GM13977 (cell line): ENCODE results near the gene LRRFIP2.
"Not testable (repeated sequence)": the region's sequence is repeated elsewhere in the genome, so short reads cannot be mapped to it uniquely, and the experiment has no call there.

Source experiments
- DNase-seq: peaks from one replicate; pipeline ENCODE4 v3.0.0; 2012; ENCODE audit warnings: low spot score
- CTCF ChIP-seq: IDR thresholded peaks from 2 replicates; pipeline ENCODE4 v1.5.1; 2012; ENCODE audit warnings: mild to moderate bottlenecking, control low read depth; ENCODE audit not compliant: insufficient read depth; ENCODE audit errors: extremely low read depth, missing control alignments
- in situ Hi-C: fragments of 300-500 bp; cut with MboI; formaldehyde crosslinking; loops from one replicate; pipeline ENCODE4 v1.12.0; 2022; ENCODE audit warnings: low sequenced_read_pairs, low pct_unique_long_range_greater_than_20kb, mixed read lengths, inconsistent platforms; ENCODE audit not compliant: unreplicated experiment

LRRFIP2 gene

DNA sequence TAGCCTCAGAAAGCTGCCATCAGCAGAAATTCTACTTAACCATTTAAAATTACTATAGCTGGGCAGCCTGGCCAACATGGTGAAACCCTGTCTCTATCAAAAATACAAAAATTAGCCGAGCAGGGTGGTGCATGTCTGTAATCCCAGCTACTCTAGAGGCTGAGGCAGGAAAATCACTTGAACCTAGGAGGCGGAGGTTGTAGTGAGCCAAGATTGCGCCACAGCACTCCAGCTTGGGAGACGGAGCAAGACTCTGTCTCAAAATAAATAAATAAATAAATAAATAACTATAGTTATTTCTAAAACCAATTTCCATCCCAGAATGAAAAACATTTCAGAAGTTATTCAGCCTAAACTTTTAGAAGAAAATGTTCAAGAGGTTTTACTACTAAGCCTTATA is 25.1 kb downstream of the LRRFIP2 start:
- TF ChIP-seq CTCF, result no peak
- in situ Hi-C loops, result no loop called here
- DNase-seq, result no peak

DNA sequence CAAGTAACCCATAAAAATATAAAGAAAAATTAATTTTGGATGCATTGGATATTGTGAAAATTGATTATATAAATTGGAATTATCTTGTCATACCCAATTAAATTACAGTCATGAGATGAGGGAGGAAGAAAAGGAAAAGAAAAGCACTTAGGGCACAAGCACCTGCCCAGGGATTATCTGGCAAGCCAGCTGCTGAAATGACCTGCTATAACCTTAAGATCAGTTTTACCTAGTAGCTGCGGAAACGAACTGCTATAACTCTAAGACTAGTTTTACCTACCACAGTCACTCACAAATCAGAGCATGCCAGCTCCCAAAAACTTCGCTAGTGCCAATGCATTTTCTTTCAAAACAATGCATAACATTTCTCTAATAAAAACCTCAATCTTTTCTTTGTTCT is 26.2 kb downstream of the LRRFIP2 start:
- in situ Hi-C loops, result no loop called here
- no peak for DNase-seq
- TF ChIP-seq CTCF, result no peak

DNA sequence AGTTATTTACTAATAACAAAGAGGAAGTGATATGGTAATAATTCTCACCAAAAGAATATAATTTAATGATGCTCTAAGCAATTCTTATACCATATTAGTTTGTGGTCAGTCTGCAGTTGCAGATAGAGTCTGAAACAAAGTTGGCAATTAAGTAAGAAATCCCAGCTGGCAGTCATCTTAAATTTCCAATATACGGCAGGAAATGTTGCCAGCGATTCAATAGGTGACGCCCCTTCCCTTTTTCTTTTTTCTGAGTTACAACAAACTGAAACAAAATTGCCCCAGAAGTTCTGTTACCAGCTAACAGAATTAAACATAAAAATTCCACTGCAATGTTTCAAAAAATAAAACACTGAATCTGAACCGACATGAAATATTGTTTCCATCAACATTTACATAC is 26.7 kb downstream of the LRRFIP2 start:
- DNase-seq, result no peak
- in situ Hi-C loops, result no loop called here

DNA sequence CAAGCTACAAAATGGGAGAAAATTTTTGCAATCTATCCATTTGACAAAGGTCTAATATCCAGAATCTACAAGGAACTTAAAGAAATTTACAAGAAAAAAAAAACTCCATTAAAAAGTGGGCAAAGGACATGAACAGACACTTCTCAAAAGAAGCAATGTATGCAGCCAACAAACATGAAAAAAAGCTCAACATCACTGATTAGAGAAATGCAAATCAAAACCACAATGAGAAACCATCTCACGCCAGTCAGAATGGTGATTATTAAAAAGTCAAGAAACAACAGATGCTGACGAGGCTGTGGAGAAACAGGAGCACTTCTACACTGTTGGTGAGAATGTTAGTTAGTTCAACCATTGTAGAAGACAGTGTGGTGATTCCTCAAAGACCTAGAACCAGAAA is 27.5 kb downstream of the LRRFIP2 start:
- DNase-seq, in situ Hi-C loops: not testable (repeated sequence)

More for the DNA sequence above, 26.7 kb downstream of the LRRFIP2 start:
- no peak for TF ChIP-seq CTCF

DNA sequence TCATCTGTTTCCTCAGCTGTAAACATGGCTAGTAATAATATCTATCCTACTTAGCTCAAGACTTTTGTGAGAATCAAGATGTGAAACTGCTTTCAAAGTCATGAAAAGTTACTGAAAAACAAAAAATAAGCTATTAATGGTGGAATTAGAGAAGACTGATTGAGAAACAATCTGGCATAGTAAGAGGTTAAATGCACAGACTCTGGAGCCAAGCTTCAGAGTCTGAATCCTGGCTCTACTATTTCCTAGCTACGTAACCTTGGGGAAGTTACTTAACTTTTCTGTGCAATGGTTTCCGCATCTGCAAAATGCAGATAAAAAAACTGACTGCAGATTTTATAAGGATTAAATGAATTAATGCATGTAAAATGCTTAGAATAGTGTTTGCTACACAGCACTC is 28.8 kb downstream of the LRRFIP2 start:
- no peak for DNase-seq
- in situ Hi-C loops, result no loop called here
- TF ChIP-seq CTCF, result no peak

- DNase-seq, result no peak
- no peak for TF ChIP-seq CTCF
- in situ Hi-C loops, result no loop called here
These were observed 29.6 kb downstream of the LRRFIP2 start for GRCh38 chr3:37144806-37145205.

DNA sequence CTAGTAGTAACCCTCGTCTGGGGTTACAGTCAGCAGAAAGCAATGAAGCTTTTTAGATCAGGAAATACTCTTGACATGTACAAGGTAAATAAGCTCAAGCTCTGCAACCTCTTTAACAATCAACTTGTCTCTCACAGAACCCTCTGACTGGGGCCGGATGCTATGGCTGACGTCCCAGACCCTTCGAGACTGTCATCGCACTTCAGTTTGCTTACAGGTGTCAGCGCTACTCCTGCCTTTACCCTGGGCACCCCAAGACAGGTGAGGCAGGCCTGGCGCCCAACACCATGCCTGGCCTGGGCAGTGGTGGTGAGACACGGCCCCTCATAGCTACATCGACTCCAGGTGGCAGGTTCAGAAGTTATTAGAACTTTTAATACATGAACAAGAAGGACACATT is 30.6 kb downstream of the LRRFIP2 start:
- DNase-seq, result no peak
- in situ Hi-C loops, result no loop called here

More for the DNA sequence above, 30.6 kb downstream of the LRRFIP2 start:
- no peak for TF ChIP-seq CTCF
